Epithelial cell of proximal tubule (primary cell): ENCODE results near the gene NHSL2. TPM values are rescaled to one million over a fixed set of nuclear protein-coding genes. Genes with fewer than 3 reads are reported as not detected.

Experiments used
- DNase-seq: peaks from one replicate; pipeline ENCODE4 v3.0.0-alpha.2; 2011; ENCODE audit warnings: low read depth
- H3K4me3 ChIP-seq: 2 replicates; pipeline ENCODE4 v1.5.1; 2011; ENCODE audit warnings: low read depth, mild to moderate bottlenecking, low read length
- CTCF ChIP-seq: conservative IDR thresholded peaks from 2 replicates; pipeline ENCODE4 v1.5.1; 2012; ENCODE audit warnings: low read depth, mild to moderate bottlenecking, low read length
- total RNA-seq: library from RNA; depleted of rRNA; stranded (reverse); fragments of >200 nt; gene quantifications from 2 replicates; pipeline ENCODE4 v1.2.3, GENCODE V29; 2015

The NHSL2 gene
- total RNA-seq, 1 donor from 2014 or later, result 1.0 TPM

GRCh38 chrX:72176981-72177380 lies 266.3 kb downstream of the NHSL2 start:
- TF ChIP-seq CTCF, result no peak
- no peak for DNase-seq
- H3K4me3 ChIP-seq, result no peak overlapping the region

- no peak for TF ChIP-seq CTCF
- no peak for DNase-seq
- H3K4me3 ChIP-seq, result peak overlapping the region; percentile 80
These were observed 269.9 kb downstream of the NHSL2 start for GRCh38 chrX:72180539-72180938.

GRCh38 chrX:72181178-72182125 lies 270.8 kb downstream of the NHSL2 start, which contains the start of gene PIN4:
Gene PIN4, plus strand, starts transcription at chrX:72181757. Its CDS starts 29 bp downstream, at chrX:72181786.
- DNase-seq, result peak; percentile 75
- H3K4me3 ChIP-seq, result peak within 1 kb of the TSS; percentile 80
- TF ChIP-seq CTCF, result no peak

GRCh38 chrX:72182924-72183323 lies 272.3 kb downstream of the NHSL2 start:
- DNase-seq, result no peak
- no peak for TF ChIP-seq CTCF
- H3K4me3 ChIP-seq, result peak overlapping the region; percentile 80

- no peak overlapping the region for H3K4me3 ChIP-seq
- no peak for TF ChIP-seq CTCF
- DNase-seq, result no peak
These were observed 291.3 kb downstream of the NHSL2 start for GRCh38 chrX:72201836-72202536.

Other genes with a start within 250 kb of the NHSL2 start
- 15.4 and 70.9 TPM in 2 replicates for gene CXorf49, start 192.6 kb upstream of the NHSL2 start, total RNA-seq
- not detected in 2 replicates for gene CXorf49B, start 147.5 kb upstream of the NHSL2 start, total RNA-seq
- 0.86 and 0.94 TPM in 2 replicates for gene RTL5, start 221.1 kb downstream of the NHSL2 start, total RNA-seq